T-cell (primary cell): ENCODE measurements around the gene ALG14. TPM values are rescaled to one million over a fixed set of nuclear protein-coding genes. Genes with fewer than 3 reads are reported as not detected.

Experiments used
- ATAC-seq, 4 experiments: fragments of 200-7000 bp in 3 of 4; fragments of 150-1000 bp in 1 of 4; cut with Tn5 transposase; replicated peaks in 1 of 4; 1 replicate in 3 of 4; 2 replicates in 1 of 4; pipeline ENCODE4 v1.10.0; 2021; ENCODE audit warnings: moderate library complexity in 3 of 4, mild to moderate bottlenecking in 2 of 4, moderate number of reproducible peaks in 1 of 4
- CTCF ChIA-PET, 2 donors: fragments of 300-600 bp; sonication (Branson Sonifier 250); formaldehyde crosslinking; loops; one replicate each; lab custom pipeline; 2022; ENCODE audit warnings: antibody characterized with exemption in 2 of 2; lab: Charles Lee
- POLR2A ChIA-PET, 2 donors: fragments of 300-600 bp; sonication (Branson Sonifier 250); formaldehyde crosslinking; loops; one replicate each; lab custom pipeline; 2022; ENCODE audit warnings: antibody characterized with exemption in 2 of 2; lab: Charles Lee
- DNase-seq, 35 experiments: peaks; one replicate each; pipeline versions ENCODE4 v3.0.0 to v3.0.0-alpha.2; 2013 to 2023
- H3K27ac ChIP-seq: one replicate; pipeline ENCODE4 v1.5.1; 2013; ENCODE audit warnings: low read length
- H3K27me3 ChIP-seq, 2 experiments: replicated peaks in 1 of 2; 1 replicate in 1 of 2; 2 replicates in 1 of 2; pipeline versions ENCODE4 v1.6.1 to v1.7.0; 2013; ENCODE audit warnings: low read length in 1 of 2, mixed read lengths in 1 of 2; ENCODE audit not compliant: control insufficient read depth in 2 of 2, insufficient read depth in 2 of 2; ENCODE audit errors: extremely low read depth in 1 of 2
- H3K36me3 ChIP-seq, 2 donors: 1 replicate in 1 of 2; 2 replicates in 1 of 2; pipeline versions ENCODE4 v1.6.1 to v1.7.0; 2013; ENCODE audit warnings: low read length in 1 of 2; ENCODE audit not compliant: control insufficient read depth in 2 of 2, insufficient read depth in 1 of 2; ENCODE audit errors: extremely low read depth in 1 of 2
- H3K4me1 ChIP-seq, 2 experiments: 1 replicate in 1 of 2; 2 replicates in 1 of 2; pipeline versions ENCODE4 v1.6.1 to v1.7.0; 2013; ENCODE audit warnings: low read length in 2 of 2, mixed read lengths in 1 of 2; ENCODE audit not compliant: insufficient read depth in 2 of 2, control insufficient read depth in 1 of 2; ENCODE audit errors: extremely low read depth in 1 of 2
- H3K4me3 ChIP-seq, 2 donors: 1 replicate in 1 of 2; 2 replicates in 1 of 2; pipeline versions ENCODE4 v1.5.1 to v1.7.0; 2013; ENCODE audit warnings: mild to moderate bottlenecking in 2 of 2, low read length in 1 of 2, moderate library complexity in 1 of 2; ENCODE audit not compliant: control insufficient read depth in 1 of 2; ENCODE audit errors: extremely low read depth in 1 of 2
- H3K9me3 ChIP-seq: 2 replicates; pipeline ENCODE4 v1.7.0; 2013
- H3K27ac Mint-ChIP-seq, 2 donors: one replicate each; pipeline ENCODE4 v1.8.0; 2020 to 2021; ENCODE audit warnings: mild to moderate bottlenecking in 2 of 2, mixed read lengths in 2 of 2
- H3K27me3 Mint-ChIP-seq, 2 donors: one replicate each; pipeline ENCODE4 v1.8.0; 2021 to 2022; ENCODE audit warnings: mixed read lengths in 2 of 2
- H3K36me3 Mint-ChIP-seq: one replicate; pipeline ENCODE4 v1.8.0; 2021; ENCODE audit warnings: mixed read lengths
- H3K4me1 Mint-ChIP-seq, 3 donors: one replicate each; pipeline ENCODE4 v1.8.0; 2020 to 2022; ENCODE audit warnings: mixed read lengths in 3 of 3, mild to moderate bottlenecking in 1 of 3
- H3K4me3 Mint-ChIP-seq, 3 donors: one replicate each; pipeline ENCODE4 v1.8.0; 2020 to 2022; ENCODE audit warnings: mild to moderate bottlenecking in 3 of 3, mixed read lengths in 3 of 3, moderate library complexity in 3 of 3
- H3K9me3 Mint-ChIP-seq, 3 donors: one replicate each; pipeline ENCODE4 v1.8.0; 2020 to 2022; ENCODE audit warnings: mixed read lengths in 3 of 3
- WGBS: methylation state at CpG from one replicate; pipeline ENCODE4 v1.1.5; 2013; ENCODE audit warnings: missing lambda C conversion rate; ENCODE audit not compliant: insufficient coverage; 5-methylcytosine and 5-hydroxymethylcytosine counted together
- total RNA-seq, 35 experiments: library from RNA in 6 of 35; stranded (reverse) in 6 of 35; fragments of 120-200 nt in 1 of 35; gene quantifications; one replicate each; pipeline versions ENCODE4 v1.2.1 to v1.2.4 and lab custom pipeline; 2013 to 2026

The ALG14 gene
- total RNA-seq, 5 donors from 2014 or later (not counting 1 experiment from before 2014, with no cell fraction given): 0.40 to 2.3 (median 1.7) TPM

- no peak within 1 kb of the TSS for H3K27ac ChIP-seq
- DNase-seq (peak in 34 of 35 experiments; percentile 1 to 49 (median 23)), ATAC-seq (peak; percentile 69 to 78 (median 72))
- H3K27me3 ChIP-seq: peaks cover 18 to 26% of the 10 kb centered on the region in 2 experiments
- ChIA-PET CTCF (interaction anchor here (0.7 to 3.6 kb wide), 6 partner anchors 12 to 116 kb away, joined by 3 to 21 read pairs (median 4); partner anchors contain the start of gene RWDD3 (in 2 of the 2)), POLR2A (interaction anchor here (0.6 to 1.0 kb wide), 4 partner anchors 22 to 45 kb away, joined by 3 to 4 read pairs (median 3); partner anchors contain the start of gene ALG14 (in 2 of the 2))
- H3K4me3 Mint-ChIP-seq: peak within 1 kb of the TSS; percentile 81 to 90 (median 89)
- H3K27me3 Mint-ChIP-seq: peaks cover 35 to 50% of the 10 kb centered on the region in 2 donors
- H3K4me1 Mint-ChIP-seq: peaks cover 10 to 14% (median 12%) of the 10 kb centered on the region in 3 donors
- no peaks in the 10 kb centered on the region for H3K36me3 ChIP-seq
- H3K9me3 Mint-ChIP-seq: no peaks in the 10 kb centered on the region
- no peaks in the 10 kb centered on the region for H3K9me3 ChIP-seq
- peaks cover 0 to 10% of the 10 kb centered on the region in 2 experiments for H3K4me1 ChIP-seq
- H3K27ac Mint-ChIP-seq: peak within 1 kb of the TSS; percentile 53 to 71
- H3K36me3 Mint-ChIP-seq: no peaks in the 10 kb centered on the region
- H3K4me3 ChIP-seq: peak within 1 kb of the TSS; percentile 62 to 82
- under 1% methylated on average over 97 of the region's 108 CpGs for WGBS
These were observed 44.7 kb upstream of the ALG14 start, which contains the start of gene TLCD4 for GRCh38 chr1:95117207-95118066. Gene TLCD4 (plus strand): TSS chr1:95117355. CDS start chr1:95143902, 26,547 bp downstream.

GRCh38 chr1:95116580-95117206 lies 43.9 kb upstream of the ALG14 start:
- Histone ChIP-seq H3K9me3 (no peaks in the 10 kb centered on the region), H3K27me3 (peaks cover 18 to 21% of the 10 kb centered on the region in 2 experiments), H3K27ac (no peak overlapping the region), H3K36me3 (no peaks in the 10 kb centered on the region), H3K4me1 (peaks cover 0 to 10% of the 10 kb centered on the region in 2 experiments), H3K4me3 (peak overlapping the region; percentile 62 to 82)
- ChIA-PET CTCF (interaction anchor here (1.4 to 3.6 kb wide), 2 partner anchors 117 kb away, joined by 3 to 21 read pairs; partner anchors contain the start of gene RWDD3 (in 2 of the 2)), POLR2A (interaction anchor here in 1 of 2 donors (0.6 kb wide), 1 partner anchor 44 kb away, joined by 3 read pairs; the partner anchor contains the start of gene ALG14)
- peak overlapping the region; percentile 53 to 71 for H3K27ac Mint-ChIP-seq
- DNase-seq: peak; percentile 3 to 65 (median 33)
- peak; percentile 67 to 74 (median 70) for ATAC-seq
- H3K9me3 Mint-ChIP-seq: no peaks in the 10 kb centered on the region
- no peaks in the 10 kb centered on the region for H3K36me3 Mint-ChIP-seq
- peaks cover 10 to 14% (median 12%) of the 10 kb centered on the region in 3 donors for H3K4me1 Mint-ChIP-seq
- under 1% methylated on average over 10 of the region's 17 CpGs for WGBS
- H3K27me3 Mint-ChIP-seq: peaks cover 34 to 50% of the 10 kb centered on the region in 2 donors
- peak overlapping the region; percentile 81 to 90 (median 89) for H3K4me3 Mint-ChIP-seq

GRCh38 chr1:95115708-95116137 lies 43.0 kb upstream of the ALG14 start:
- 73% methylated on average over 3 of the region's 3 CpGs for WGBS
- no peaks in the 10 kb centered on the region for H3K36me3 ChIP-seq
- ChIA-PET CTCF (interaction anchor here in 1 of 2 donors (0.6 to 3.6 kb wide), 3 partner anchors 17 to 118 kb away, joined by 3 to 21 read pairs (median 6); partner anchors contain the start of genes ALG14 and RWDD3), POLR2A (interaction anchor here in 1 of 2 donors (0.7 kb wide), 1 partner anchor 42 kb away, joined by 7 read pairs; no protein-coding TSS in a partner anchor)
- Mint-ChIP-seq H3K27me3 (peaks cover 36 to 46% of the 10 kb centered on the region in 2 donors), H3K4me3 (peak overlapping the region in 1 of 3 donors; percentile 2), H3K4me1 (peaks cover 10 to 14% (median 12%) of the 10 kb centered on the region in 3 donors), H3K27ac (no peak overlapping the region), H3K36me3 (no peaks in the 10 kb centered on the region), H3K9me3 (no peaks in the 10 kb centered on the region)
- no peak overlapping the region for H3K27ac ChIP-seq
- no peak for ATAC-seq
- H3K27me3 ChIP-seq: peaks cover 17 to 20% of the 10 kb centered on the region in 2 experiments
- DNase-seq: no peak
- no peak overlapping the region for H3K4me3 ChIP-seq
- H3K9me3 ChIP-seq: no peaks in the 10 kb centered on the region
- H3K4me1 ChIP-seq: peaks cover 0 to 10% of the 10 kb centered on the region in 2 experiments

GRCh38 chr1:95113684-95114083 lies 40.9 kb upstream of the ALG14 start:
- CTCF ChIA-PET: interaction anchor here in 1 of 2 donors (0.6 to 1.0 kb wide), 2 partner anchors 13 to 18 kb away, joined by 3 to 4 read pairs; no protein-coding TSS in a partner anchor
- no CpG with 5 or more reads among the region's 1 CpG for WGBS
- peaks cover 27 to 30% of the 10 kb centered on the region in 2 donors for H3K27me3 Mint-ChIP-seq
- no peaks in the 10 kb centered on the region for H3K9me3 Mint-ChIP-seq
- no peak for DNase-seq
- no peak overlapping the region for H3K4me3 Mint-ChIP-seq
- H3K4me3 ChIP-seq: no peak overlapping the region
- peaks cover 10 to 12% (median 12%) of the 10 kb centered on the region in 3 donors for H3K4me1 Mint-ChIP-seq
- H3K27me3 ChIP-seq: peaks cover 13 to 26% of the 10 kb centered on the region in 2 experiments
- H3K36me3 ChIP-seq: no peaks in the 10 kb centered on the region
- POLR2A ChIA-PET: no interaction called here
- peaks cover 0 to 10% of the 10 kb centered on the region in 2 experiments for H3K4me1 ChIP-seq
- no peak for ATAC-seq
- H3K27ac Mint-ChIP-seq: no peak overlapping the region
- H3K36me3 Mint-ChIP-seq: no peaks in the 10 kb centered on the region
- no peaks in the 10 kb centered on the region for H3K9me3 ChIP-seq
- no peak overlapping the region for H3K27ac ChIP-seq

GRCh38 chr1:95111014-95111413 lies 38.3 kb upstream of the ALG14 start:
- Histone ChIP-seq H3K4me1 (no peaks in the 10 kb centered on the region), H3K36me3 (no peaks in the 10 kb centered on the region), H3K27ac (no peak overlapping the region), H3K27me3 (peaks cover 5 to 16% of the 10 kb centered on the region in 2 experiments), H3K9me3 (no peaks in the 10 kb centered on the region), H3K4me3 (no peak overlapping the region)
- ATAC-seq (no peak), DNase-seq (no peak)
- ChIA-PET POLR2A (no interaction called here), CTCF (interaction anchor here in 1 of 2 donors (0.7 kb wide), 1 partner anchor 1504 kb away, joined by 3 read pairs; no protein-coding TSS in a partner anchor)
- no CpG with 5 or more reads among the region's 1 CpG for WGBS
- no peaks in the 10 kb centered on the region for H3K9me3 Mint-ChIP-seq
- no peaks in the 10 kb centered on the region for H3K4me1 Mint-ChIP-seq
- H3K4me3 Mint-ChIP-seq: no peak overlapping the region
- H3K27ac Mint-ChIP-seq: no peak overlapping the region
- peaks cover 16 to 27% of the 10 kb centered on the region in 2 donors for H3K27me3 Mint-ChIP-seq
- no peaks in the 10 kb centered on the region for H3K36me3 Mint-ChIP-seq
